ENCODE results near the gene DDX24.

- TF ChIP-seq ARID4B (CRISPR knock-in tag; IDR thresholded peaks at IDR 0.05; ENCODE audit: borderline replicate concordance) (no peak), ETV6 (CRISPR knock-in tag; IDR thresholded peaks at IDR 0.05) (no peak), USF2 (CRISPR knock-in tag; IDR thresholded peaks at IDR 0.05) (no peak), CTCF (IDR thresholded peaks at IDR 0.05) (no peak), FOXP1 (CRISPR knock-in tag; IDR thresholded peaks at IDR 0.05; ENCODE audit: borderline replicate concordance) (no peak), JUN (CRISPR knock-in tag; IDR thresholded peaks at IDR 0.05) (no peak), PRDM15 (CRISPR knock-in tag; IDR thresholded peaks at IDR 0.05) (no peak), ATF2 (CRISPR knock-in tag; IDR thresholded peaks at IDR 0.05; ENCODE audit: borderline replicate concordance, low read depth) (no peak), NR2C2 (CRISPR knock-in tag; IDR thresholded peaks at IDR 0.05) (no peak), ZNF281 (CRISPR knock-in tag; IDR thresholded peaks at IDR 0.05) (no peak), MAX (CRISPR knock-in tag; IDR thresholded peaks at IDR 0.05) (no peak), TEAD4 (CRISPR knock-in tag; IDR thresholded peaks at IDR 0.05) (no peak), ESRRA (CRISPR knock-in tag; IDR thresholded peaks at IDR 0.05; ENCODE audit: borderline replicate concordance) (no peak), ATF3 (CRISPR knock-in tag; conservative IDR thresholded peaks at IDR 0.05) (no peak)
These were observed 30.6 kb downstream of the DDX24 start for GRCh38 chr14:94050231-94050880.

Measured in WTC11 (cell line).